GM12874 (cell line): ENCODE data around the gene MAN1A1.

Experiments
- TF ChIP-seq, protein P1 (sequence below): IDR thresholded peaks from 2 replicates; pipeline ENCODE4 v1.5.1; 2011; ENCODE audit warnings: low read depth, mild to moderate bottlenecking, control low read depth, low read length, moderate library complexity; ENCODE audit not compliant: insufficient read depth

MAN1A1 gene

DNA sequence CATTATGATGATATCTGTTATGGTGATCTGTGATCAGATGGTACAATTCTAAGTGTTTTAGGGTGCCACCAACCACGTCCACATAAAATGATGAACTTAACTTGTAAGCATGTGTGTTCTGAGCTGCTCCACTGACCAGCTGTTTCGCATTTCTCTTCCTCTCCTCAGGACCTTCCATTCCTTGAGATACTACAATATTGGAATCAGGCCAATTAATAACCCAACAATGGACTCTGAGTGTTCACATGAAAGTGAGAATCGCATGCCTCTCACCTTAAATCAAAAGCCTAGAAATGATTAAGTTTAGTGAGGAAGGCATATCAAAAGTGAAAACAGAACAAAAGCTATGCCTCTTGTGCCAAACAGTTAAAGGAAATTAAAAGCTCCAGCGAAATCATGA, 114.6 kb downstream of the MAN1A1 start:
- TF ChIP-seq, protein P1, sequence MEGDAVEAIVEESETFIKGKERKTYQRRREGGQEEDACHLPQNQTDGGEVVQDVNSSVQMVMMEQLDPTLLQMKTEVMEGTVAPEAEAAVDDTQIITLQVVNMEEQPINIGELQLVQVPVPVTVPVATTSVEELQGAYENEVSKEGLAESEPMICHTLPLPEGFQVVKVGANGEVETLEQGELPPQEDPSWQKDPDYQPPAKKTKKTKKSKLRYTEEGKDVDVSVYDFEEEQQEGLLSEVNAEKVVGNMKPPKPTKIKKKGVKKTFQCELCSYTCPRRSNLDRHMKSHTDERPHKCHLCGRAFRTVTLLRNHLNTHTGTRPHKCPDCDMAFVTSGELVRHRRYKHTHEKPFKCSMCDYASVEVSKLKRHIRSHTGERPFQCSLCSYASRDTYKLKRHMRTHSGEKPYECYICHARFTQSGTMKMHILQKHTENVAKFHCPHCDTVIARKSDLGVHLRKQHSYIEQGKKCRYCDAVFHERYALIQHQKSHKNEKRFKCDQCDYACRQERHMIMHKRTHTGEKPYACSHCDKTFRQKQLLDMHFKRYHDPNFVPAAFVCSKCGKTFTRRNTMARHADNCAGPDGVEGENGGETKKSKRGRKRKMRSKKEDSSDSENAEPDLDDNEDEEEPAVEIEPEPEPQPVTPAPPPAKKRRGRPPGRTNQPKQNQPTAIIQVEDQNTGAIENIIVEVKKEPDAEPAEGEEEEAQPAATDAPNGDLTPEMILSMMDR, result no peak

DNA sequence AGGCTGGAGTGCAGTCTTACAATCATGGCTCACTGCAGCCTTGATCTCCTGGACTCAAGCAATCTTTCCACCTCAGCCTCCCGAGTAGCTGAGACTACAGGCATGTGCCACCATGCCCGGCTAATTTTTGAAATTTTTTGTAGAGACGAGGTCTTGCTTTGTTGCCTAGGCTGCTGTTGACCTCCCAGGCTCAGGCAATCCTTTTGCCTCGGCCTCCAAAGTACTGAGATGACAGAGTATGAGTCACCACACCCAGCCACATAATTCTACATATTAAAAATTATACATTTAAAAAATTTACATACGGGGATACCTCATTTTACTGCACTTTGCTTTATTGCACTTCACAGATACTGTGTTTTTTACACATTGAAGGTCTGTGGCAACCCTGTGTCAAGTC, 115.1 kb downstream of the MAN1A1 start:
- TF ChIP-seq, protein P1, result no peak

DNA sequence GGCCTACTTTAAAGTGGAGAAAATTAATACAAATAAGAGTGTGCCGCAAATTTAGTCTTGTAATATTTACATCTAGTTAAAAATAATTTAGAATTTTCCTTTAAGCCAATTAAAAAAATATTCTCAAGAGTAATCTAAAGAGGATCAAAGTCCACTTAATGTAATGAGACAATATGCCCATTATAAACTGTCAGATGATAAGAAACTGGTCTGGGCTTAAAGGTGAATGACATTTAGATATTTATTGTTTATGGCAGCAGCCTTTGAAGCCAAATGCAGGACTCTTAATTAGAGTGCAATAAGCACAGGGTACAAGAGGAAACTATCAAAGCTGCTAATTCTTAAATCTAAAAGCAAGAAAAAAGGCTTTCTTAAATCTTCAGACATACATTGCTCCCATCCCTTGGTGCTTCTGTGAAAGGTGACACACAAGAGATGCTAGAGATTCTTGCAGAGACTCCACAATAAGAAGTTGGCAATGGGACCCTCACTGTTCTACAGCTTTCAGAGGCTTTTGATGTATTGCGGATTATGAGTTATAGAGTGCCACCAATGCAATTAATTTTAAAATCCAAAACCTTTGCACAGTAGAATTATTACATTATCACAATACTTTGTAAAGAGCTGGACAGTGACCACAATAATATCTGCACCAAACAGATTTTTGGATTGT, 116.1 kb downstream of the MAN1A1 start:
- TF ChIP-seq, protein P1, result no peak

DNA sequence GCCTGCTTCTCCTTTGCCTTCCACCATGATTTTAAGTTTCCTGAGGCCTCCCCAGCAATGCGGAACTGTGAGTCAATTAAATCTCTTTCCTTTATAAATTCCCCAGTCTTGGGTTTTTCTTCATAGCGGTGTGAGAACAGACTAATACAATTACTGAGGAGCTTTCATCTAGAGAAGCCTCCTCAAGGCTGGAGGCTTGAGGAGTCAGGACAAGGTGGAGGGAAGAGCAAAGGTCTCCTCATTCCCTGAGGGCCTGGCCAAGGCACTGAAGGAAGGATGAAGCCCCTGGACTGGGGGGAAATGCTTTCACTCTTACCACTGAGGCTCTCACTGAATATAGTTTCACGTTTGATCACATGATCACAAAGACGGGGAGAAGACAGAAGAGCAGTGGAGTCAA, 118.2 kb downstream of the MAN1A1 start:
- TF ChIP-seq, protein P1, result no peak

DNA sequence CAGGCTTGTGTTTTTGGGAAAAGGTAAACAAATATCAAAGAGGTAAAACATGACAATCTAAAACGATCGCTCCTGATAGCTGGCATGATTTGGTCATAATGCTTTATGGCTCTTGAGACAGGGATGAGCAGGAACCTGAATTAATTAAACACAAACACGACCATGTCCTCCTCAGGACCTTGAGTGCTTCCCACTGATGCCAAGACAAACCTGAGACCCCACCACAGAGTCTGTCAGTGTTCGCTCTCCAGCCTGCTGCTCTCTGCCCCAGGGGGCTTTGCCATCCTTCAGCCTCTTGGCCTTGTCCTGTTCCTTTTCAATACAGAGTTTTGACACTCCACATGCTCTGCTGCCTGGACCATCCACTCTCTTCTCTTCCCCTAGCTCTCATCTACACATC, 119.4 kb downstream of the MAN1A1 start:
- TF ChIP-seq, protein P1, result no peak

DNA sequence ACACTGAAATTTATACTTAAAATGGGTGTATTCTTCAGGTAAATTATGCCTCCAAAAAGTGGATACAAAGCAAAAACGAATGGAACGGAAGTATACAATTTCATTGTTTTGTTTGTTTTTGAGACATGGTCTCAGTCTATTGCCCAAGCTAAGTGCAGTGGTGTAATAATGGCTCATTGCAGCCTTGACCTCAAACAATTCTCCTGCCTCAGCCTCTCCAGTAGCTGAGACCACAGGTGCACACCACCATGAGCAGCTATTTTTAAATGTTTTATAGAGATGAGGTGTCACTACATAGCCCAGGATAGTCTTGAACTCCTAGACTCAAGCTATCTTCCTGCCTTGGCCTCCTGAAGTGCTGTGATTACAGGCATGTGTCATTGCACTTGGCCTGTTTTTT, 122.2 kb downstream of the MAN1A1 start:
- TF ChIP-seq, protein P1, result no peak

DNA sequence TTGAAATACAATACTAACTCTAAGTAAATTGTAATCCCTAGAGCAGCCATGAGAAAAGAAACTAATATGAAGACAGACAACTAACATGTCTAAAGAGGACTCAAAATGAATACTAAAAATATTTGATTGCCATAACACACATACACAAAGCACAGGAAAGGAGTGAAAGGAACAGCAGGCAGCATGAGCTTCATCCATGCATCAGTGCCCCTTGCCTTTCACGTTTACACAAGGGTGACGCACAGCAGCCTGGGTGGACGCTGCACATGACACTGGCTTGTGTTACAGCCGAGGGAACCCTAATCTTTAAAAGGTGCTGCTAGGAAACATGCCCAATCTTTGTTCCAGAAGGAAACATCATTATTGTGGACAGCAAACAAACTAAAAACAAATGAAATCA, 123.5 kb downstream of the MAN1A1 start:
- TF ChIP-seq, protein P1, result no peak
